HepG2 (cell line): ENCODE results near the gene SPSB2.

ENCODE experiments used
- BORCS8-MEF2B ChIP-seq: sonication (generic); formaldehyde crosslinking; IDR thresholded peaks from 2 replicates; pipeline ENCODE4 v1.8.0; 2022; ENCODE audit warnings: mild to moderate bottlenecking, missing genetic modification reagents
- CCDC6 ChIP-seq: sonication (generic); formaldehyde crosslinking; IDR thresholded peaks from 2 replicates; pipeline ENCODE4 v1.8.1; 2022; ENCODE audit warnings: mild to moderate bottlenecking, missing genetic modification reagents, moderate library complexity
- CTCF ChIP-seq: sonication (generic); formaldehyde crosslinking; IDR thresholded peaks from 2 replicates; pipeline ENCODE4 v1.5.0; 2020; ENCODE audit warnings: mild to moderate bottlenecking, missing genetic modification reagents, moderate library complexity
- MAZ ChIP-seq, 2 experiments: sonication (generic) in 1 of 2; formaldehyde crosslinking in 1 of 2; IDR thresholded peaks; 2 replicates each; pipeline versions ENCODE4 v1.5.0 to v1.6.1; 2012 to 2020; ENCODE audit warnings: low read depth in 2 of 2, mild to moderate bottlenecking in 2 of 2, borderline replicate concordance in 1 of 2, improper control_type of control experiment in 1 of 2, low read length in 1 of 2, missing genetic modification reagents in 1 of 2, moderate library complexity in 1 of 2
- MED1 ChIP-seq: sonication (generic); formaldehyde crosslinking; IDR thresholded peaks from 2 replicates; pipeline ENCODE4 v1.4.0; 2020; ENCODE audit warnings: missing genetic modification reagents
- MIXL1 ChIP-seq: IDR thresholded peaks from 2 replicates; pipeline ENCODE4 v1.6.1; 2016
- NAIF1 ChIP-seq: sonication (generic); formaldehyde crosslinking; IDR thresholded peaks from 2 replicates; pipeline ENCODE4 v1.5.0; 2020; ENCODE audit warnings: mild to moderate bottlenecking, missing genetic modification reagents, borderline replicate concordance
- NFE2L1 ChIP-seq: sonication (generic); formaldehyde crosslinking; IDR thresholded peaks from 2 replicates; pipeline ENCODE4 v1.4.0; 2020; ENCODE audit warnings: missing genetic modification reagents, mild to moderate bottlenecking, borderline replicate concordance
- NFIC ChIP-seq: IDR thresholded peaks from 2 replicates; pipeline ENCODE4 v1.6.1; 2012; ENCODE audit warnings: mild to moderate bottlenecking, low read length, inconsistent platforms
- POLR2A ChIP-seq, 2 experiments: IDR thresholded peaks; 2 replicates each; pipeline ENCODE4 v1.6.1; 2011; ENCODE audit warnings: low read depth in 2 of 2, low read length in 2 of 2, mild to moderate bottlenecking in 1 of 2, moderate library complexity in 1 of 2; ENCODE audit not compliant: insufficient read depth in 1 of 2
- REST ChIP-seq, 2 experiments: IDR thresholded peaks; 2 replicates each; pipeline ENCODE4 v1.6.1; 2011 to 2012; ENCODE audit warnings: low read length in 2 of 2, borderline replicate concordance in 1 of 2, low read depth in 1 of 2, mild to moderate bottlenecking in 1 of 2, moderate library complexity in 1 of 2
- RNF2 ChIP-seq: fragments of 450-650 bp; conservative IDR thresholded peaks from 2 replicates; pipeline ENCODE4 v1.6.1; 2016; ENCODE audit warnings: low read depth
- SP4 ChIP-seq: sonication (generic); formaldehyde crosslinking; IDR thresholded peaks from 2 replicates; pipeline ENCODE4 v1.8.1; 2023; ENCODE audit warnings: mild to moderate bottlenecking, missing genetic modification reagents
- ZSCAN31 ChIP-seq: sonication (generic); formaldehyde crosslinking; IDR thresholded peaks from 2 replicates; pipeline ENCODE4 v1.5.0; 2020; ENCODE audit warnings: low read depth, mild to moderate bottlenecking, missing genetic modification reagents

GRCh38 chr12:6830999-6831398 lies 42.1 kb downstream of the SPSB2 start:
- no peak for TF ChIP-seq CTCF (CRISPR knock-in tag)
- TF ChIP-seq ZSCAN31 (CRISPR knock-in tag) = no peak
- TF ChIP-seq NFE2L1 (CRISPR knock-in tag) = no peak
- TF ChIP-seq CCDC6 (CRISPR knock-in tag) = no peak
- TF ChIP-seq NFIC = no peak
- no peak for TF ChIP-seq NAIF1 (CRISPR knock-in tag)
- no peak for TF ChIP-seq SP4 (CRISPR knock-in tag)
- TF ChIP-seq MED1 (CRISPR knock-in tag) = no peak
- no peak for TF ChIP-seq POLR2A (IDR thresholded peaks at IDR 0.05; ENCODE audit: insufficient read depth in 1 of 2, low read depth in 2 of 2, low read length in 2 of 2)
- no peak for TF ChIP-seq BORCS8-MEF2B (CRISPR knock-in tag)
- no peak for TF ChIP-seq RNF2
- TF ChIP-seq MIXL1 (CRISPR knock-in tag) = no peak
- TF ChIP-seq REST (IDR thresholded peaks at IDR 0.05; ENCODE audit: borderline replicate concordance in 1 of 2, low read depth in 1 of 2, low read length in 2 of 2) = no peak
- TF ChIP-seq MAZ (IDR thresholded peaks at IDR 0.05; ENCODE audit: borderline replicate concordance, low read depth, low read length) = no peak
- no peak for TF ChIP-seq MAZ (CRISPR knock-in tag; IDR thresholded peaks at IDR 0.05; ENCODE audit: low read depth)
